GM12875 (cell line): Measurements from ENCODE around the gene ITPR3.

Experiments
- H3K4me3 ChIP-seq: one replicate; pipeline ENCODE4 v1.5.1; 2011; ENCODE audit warnings: low read depth, low read length, control low read depth
- CTCF ChIP-seq: IDR thresholded peaks from 2 replicates; pipeline ENCODE4 v1.5.1; 2011; ENCODE audit warnings: low read depth, mild to moderate bottlenecking, control low read depth, inconsistent platforms, low read length, moderate library complexity, borderline replicate concordance; ENCODE audit not compliant: insufficient read depth

Gene ITPR3

GRCh38 chr6:33722103-33722623 is 101.0 kb downstream of the ITPR3 start:
- no peak overlapping the region for H3K4me3 ChIP-seq
- TF ChIP-seq CTCF = no peak

- TF ChIP-seq CTCF = no peak
- H3K4me3 ChIP-seq = no peak overlapping the region
Measured at GRCh38 chr6:33723371-33724085, 102.4 kb downstream of the ITPR3 start.

GRCh38 chr6:33724102-33725023 is 103.2 kb downstream of the ITPR3 start:
- H3K4me3 ChIP-seq = no peak overlapping the region
- no peak for TF ChIP-seq CTCF

DNA sequence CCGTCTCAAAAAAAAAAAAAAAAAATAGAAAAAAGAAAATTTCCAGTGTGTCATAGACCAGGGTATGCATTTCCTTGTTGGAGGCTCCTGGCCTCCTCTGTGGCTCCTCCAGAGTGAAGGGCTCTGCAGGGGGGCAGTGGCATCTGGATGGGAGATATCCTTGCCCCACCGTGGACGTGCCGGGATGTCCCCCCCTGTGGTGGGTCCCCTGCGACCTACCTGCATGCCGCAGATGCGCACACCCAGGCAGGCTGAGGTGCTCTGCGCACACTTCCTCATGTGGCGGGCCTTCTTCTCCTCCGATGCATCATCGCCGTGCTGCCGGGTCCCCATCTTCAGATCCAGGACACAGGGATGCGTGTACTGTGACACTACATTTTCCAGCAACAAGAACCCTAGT is 104.1 kb downstream of the ITPR3 start:
- H3K4me3 ChIP-seq = no peak overlapping the region
- TF ChIP-seq CTCF = no peak

DNA sequence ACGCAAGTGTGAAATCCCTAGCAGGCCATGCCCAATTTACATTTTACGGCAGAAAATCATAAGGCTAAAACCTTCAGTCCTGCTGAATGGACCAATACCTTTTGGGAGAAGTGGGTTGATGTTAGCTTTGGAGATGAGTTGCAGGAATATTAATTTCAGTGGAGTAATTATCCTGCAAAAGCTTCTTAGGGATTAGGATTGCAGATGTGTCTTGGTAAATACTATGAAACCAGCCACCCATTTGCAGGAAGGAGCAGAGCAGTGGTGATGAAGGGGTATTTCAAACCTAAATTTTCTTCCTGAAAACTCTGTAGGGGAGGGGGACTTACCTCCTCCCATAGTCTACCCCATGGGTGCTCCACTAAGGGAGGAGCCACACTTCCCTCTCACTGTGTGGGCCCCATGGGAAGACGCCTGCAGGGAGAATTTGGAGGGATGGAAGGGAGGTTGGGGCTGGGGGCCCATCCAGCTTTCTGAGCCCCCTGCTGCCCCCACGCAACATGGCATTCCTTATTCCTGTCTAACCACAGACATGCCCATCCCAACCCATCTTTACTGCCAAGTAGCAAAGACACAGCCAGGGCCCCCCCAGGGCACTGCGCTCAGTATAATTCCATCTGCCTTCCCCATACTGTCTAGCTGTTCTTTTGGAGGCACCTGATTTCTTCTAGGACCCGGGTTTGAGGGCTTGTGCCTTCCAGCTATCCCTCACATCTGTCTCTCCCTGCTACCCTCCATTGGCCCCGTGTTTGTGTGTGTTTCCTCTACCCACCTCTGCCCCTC is 105.0 kb downstream of the ITPR3 start:
- H3K4me3 ChIP-seq = no peak overlapping the region
- TF ChIP-seq CTCF = no peak

DNA sequence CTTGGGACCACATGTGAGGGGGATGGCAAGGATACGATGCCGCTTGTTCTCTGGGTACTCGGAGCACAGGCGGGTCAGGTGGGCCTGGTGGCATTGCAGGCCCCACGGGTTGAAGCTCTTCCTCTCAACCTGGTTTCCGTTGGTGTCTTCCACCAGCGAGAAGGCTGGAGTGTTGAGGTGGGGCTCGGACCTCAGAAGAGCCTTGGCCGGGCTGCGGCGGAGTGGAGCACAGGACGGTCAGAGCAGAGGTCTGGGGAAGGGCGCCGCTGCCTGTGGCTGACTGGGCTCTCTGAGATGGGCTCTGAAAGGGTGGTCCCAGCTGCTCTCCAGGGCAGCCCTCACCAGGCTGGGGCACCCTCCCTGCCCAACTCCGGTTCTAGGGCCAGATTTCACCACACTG is 105.6 kb downstream of the ITPR3 start:
- no peak overlapping the region for H3K4me3 ChIP-seq
- TF ChIP-seq CTCF = no peak
